IPS-20b (cell line): ENCODE measurements around the gene KISS1.

ENCODE experiments used
- H3K27ac ChIP-seq: one replicate; pipeline ENCODE4 v1.5.1; 2013; ENCODE audit warnings: low read length
- H3K27me3 ChIP-seq: 2 replicates; pipeline ENCODE4 v1.6.1; 2013; ENCODE audit warnings: mild to moderate bottlenecking, low read length, inconsistent platforms; ENCODE audit not compliant: insufficient read depth
- H3K36me3 ChIP-seq: 2 replicates; pipeline ENCODE4 v1.6.1; 2013; ENCODE audit warnings: low read depth, mild to moderate bottlenecking, inconsistent platforms, low read length, moderate library complexity; ENCODE audit not compliant: insufficient read depth
- H3K4me1 ChIP-seq: 2 replicates; pipeline ENCODE4 v1.6.1; 2013; ENCODE audit warnings: mild to moderate bottlenecking, control low read depth, inconsistent platforms, low read length, moderate library complexity; ENCODE audit not compliant: insufficient read depth
- H3K4me3 ChIP-seq: 2 replicates; pipeline ENCODE4 v1.5.1; 2013; ENCODE audit warnings: mild to moderate bottlenecking, low read length, inconsistent platforms
- H3K9ac ChIP-seq: 2 replicates; pipeline ENCODE4 v1.6.1; 2013; ENCODE audit warnings: low read depth, mild to moderate bottlenecking, inconsistent platforms, low read length, moderate library complexity
- H3K9me3 ChIP-seq: 2 replicates; pipeline ENCODE4 v1.6.1; 2013; ENCODE audit warnings: mild to moderate bottlenecking, low read depth, low read length, inconsistent platforms; ENCODE audit not compliant: insufficient read depth

Gene KISS1

GRCh38 chr1:204227351-204227750, 31.1 kb upstream of the KISS1 start:
- H3K4me3 ChIP-seq = no peak overlapping the region
- H3K36me3 ChIP-seq = peaks cover 15% of the 10 kb centered on the region; the same call in 1 of the 2 replicates
- no peaks in the 10 kb centered on the region for H3K9me3 ChIP-seq
- no peak overlapping the region for H3K9ac ChIP-seq
- H3K27ac ChIP-seq = no peak overlapping the region
- H3K4me1 ChIP-seq = no peaks in the 10 kb centered on the region
- no peaks in the 10 kb centered on the region for H3K27me3 ChIP-seq

- Histone ChIP-seq H3K9me3 (no peaks in the 10 kb centered on the region), H3K4me3 (no peak overlapping the region), H3K27ac (no peak overlapping the region), H3K9ac (no peak overlapping the region), H3K4me1 (no peaks in the 10 kb centered on the region), H3K36me3 (peaks cover 20% of the 10 kb centered on the region; the same call in 1 of the 2 replicates), H3K27me3 (no peaks in the 10 kb centered on the region)
Measured at GRCh38 chr1:204225841-204226735, 29.8 kb upstream of the KISS1 start.

- Histone ChIP-seq H3K4me3 (no peak overlapping the region), H3K27me3 (no peaks in the 10 kb centered on the region)
Measured at GRCh38 chr1:204224655-204225054, 28.4 kb upstream of the KISS1 start.

GRCh38 chr1:204223129-204223860, 27.0 kb upstream of the KISS1 start:
- H3K36me3 ChIP-seq = peaks cover 14% of the 10 kb centered on the region; the same call in 1 of the 2 replicates
- no peak overlapping the region for H3K9ac ChIP-seq
- no peak overlapping the region for H3K4me3 ChIP-seq
- no peak overlapping the region for H3K27ac ChIP-seq
- H3K27me3 ChIP-seq = no peaks in the 10 kb centered on the region
- H3K4me1 ChIP-seq = no peaks in the 10 kb centered on the region
- H3K9me3 ChIP-seq = no peaks in the 10 kb centered on the region

More at GRCh38 chr1:204224655-204225054, 28.4 kb upstream of the KISS1 start:
- no peaks in the 10 kb centered on the region for H3K4me1 ChIP-seq
- no peak overlapping the region for H3K9ac ChIP-seq
- no peaks in the 10 kb centered on the region for H3K9me3 ChIP-seq
- no peak overlapping the region for H3K27ac ChIP-seq
- H3K36me3 ChIP-seq = peaks cover 20% of the 10 kb centered on the region; the same call in 1 of the 2 replicates

DNA sequence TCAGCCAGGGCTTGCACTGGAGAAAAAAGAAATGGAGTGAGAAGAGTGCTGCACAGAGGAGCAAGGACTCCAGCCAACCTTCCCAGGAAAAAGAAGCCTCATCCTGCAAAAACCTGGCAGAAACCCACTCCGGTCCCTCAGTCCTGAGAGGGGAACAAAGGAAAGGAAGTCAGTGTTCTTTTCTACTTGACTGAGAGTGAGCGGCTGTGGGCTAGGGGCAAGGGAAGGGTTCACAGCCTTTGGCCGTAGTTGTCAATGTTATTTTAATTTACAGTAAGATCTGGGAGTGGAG, 26.4 kb upstream of the KISS1 start:
- Histone ChIP-seq H3K9ac (no peak overlapping the region), H3K4me1 (no peaks in the 10 kb centered on the region), H3K27ac (no peak overlapping the region), H3K4me3 (no peak overlapping the region), H3K36me3 (peaks cover 14% of the 10 kb centered on the region; the same call in 1 of the 2 replicates), H3K27me3 (no peaks in the 10 kb centered on the region), H3K9me3 (no peaks in the 10 kb centered on the region)

- Histone ChIP-seq H3K27me3 (no peaks in the 10 kb centered on the region), H3K4me3 (no peak overlapping the region), H3K27ac (no peak overlapping the region), H3K36me3 (peaks cover 8% of the 10 kb centered on the region; the same call in 1 of the 2 replicates), H3K4me1 (no peaks in the 10 kb centered on the region), H3K9ac (no peak overlapping the region), H3K9me3 (no peaks in the 10 kb centered on the region)
Measured at GRCh38 chr1:204222006-204222763, 25.9 kb upstream of the KISS1 start.

DNA sequence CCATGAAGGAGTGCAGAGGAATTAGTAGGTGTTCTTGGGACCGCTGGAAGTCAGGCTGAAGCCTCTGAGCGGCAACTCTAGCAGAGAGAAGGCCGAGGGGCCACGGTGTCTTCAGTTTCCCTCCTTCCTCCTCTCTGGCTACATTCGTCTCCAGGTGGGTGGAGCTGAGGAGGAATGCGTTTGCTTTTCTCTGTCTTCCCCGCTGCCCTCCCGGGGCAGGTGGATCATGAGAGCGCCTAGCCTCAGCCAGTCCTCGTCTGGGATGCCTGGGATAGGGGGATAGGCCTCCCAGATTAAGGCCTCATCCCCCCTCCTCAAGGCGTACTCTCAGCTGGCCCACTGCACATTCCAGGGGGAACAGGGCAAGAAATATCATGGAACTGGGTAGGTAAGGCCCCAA, 25.0 kb upstream of the KISS1 start:
- H3K4me1 ChIP-seq = no peaks in the 10 kb centered on the region
- H3K4me3 ChIP-seq = no peak overlapping the region
- no peak overlapping the region for H3K27ac ChIP-seq
- no peak overlapping the region for H3K9ac ChIP-seq
- no peaks in the 10 kb centered on the region for H3K9me3 ChIP-seq
- peaks cover 4% of the 10 kb centered on the region; the same call in 1 of the 2 replicates for H3K36me3 ChIP-seq
- H3K27me3 ChIP-seq = no peaks in the 10 kb centered on the region

- peaks cover 4% of the 10 kb centered on the region; the same call in 1 of the 2 replicates for H3K36me3 ChIP-seq
- H3K9ac ChIP-seq = no peak overlapping the region
- H3K4me1 ChIP-seq = no peaks in the 10 kb centered on the region
- H3K4me3 ChIP-seq = no peak overlapping the region
- no peaks in the 10 kb centered on the region for H3K9me3 ChIP-seq
- H3K27ac ChIP-seq = no peak overlapping the region
- H3K27me3 ChIP-seq = no peaks in the 10 kb centered on the region
Measured at GRCh38 chr1:204219971-204220616, 23.8 kb upstream of the KISS1 start.

GRCh38 chr1:204218552-204218951, 22.3 kb upstream of the KISS1 start:
- Histone ChIP-seq H3K9me3 (no peaks in the 10 kb centered on the region), H3K27me3 (no peaks in the 10 kb centered on the region), H3K4me1 (no peaks in the 10 kb centered on the region), H3K4me3 (no peak overlapping the region), H3K9ac (no peak overlapping the region), H3K27ac (no peak overlapping the region), H3K36me3 (peaks cover 4% of the 10 kb centered on the region; the same call in 1 of the 2 replicates)

DNA sequence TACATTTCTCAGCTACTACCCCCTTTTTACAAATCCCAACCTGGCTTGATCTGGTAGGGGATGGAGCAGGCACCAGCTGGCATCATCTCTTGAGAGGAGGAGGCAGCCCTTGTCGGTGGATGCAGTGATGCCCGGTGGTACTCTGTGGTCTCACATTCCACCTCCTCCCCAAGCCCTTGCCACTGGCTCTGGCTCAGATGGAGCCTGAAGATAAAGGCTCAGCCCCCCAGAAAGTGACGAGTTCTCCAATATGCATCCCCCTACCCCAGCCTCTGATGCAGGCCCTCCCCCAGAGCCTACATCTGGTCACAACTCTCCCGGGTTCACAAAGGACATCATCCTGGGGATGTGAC, 21.3 kb upstream of the KISS1 start:
- no peak overlapping the region for H3K9ac ChIP-seq
- H3K4me3 ChIP-seq = no peak overlapping the region
- no peaks in the 10 kb centered on the region for H3K9me3 ChIP-seq
- no peaks in the 10 kb centered on the region for H3K4me1 ChIP-seq
- H3K27ac ChIP-seq = no peak overlapping the region
- H3K36me3 ChIP-seq = peaks cover 4% of the 10 kb centered on the region; the same call in 1 of the 2 replicates
- peaks cover 4% of the 10 kb centered on the region; the same call in 1 of the 2 replicates for H3K27me3 ChIP-seq
